ENCODE results near the gene BHLHA9.

BHLHA9 gene

GRCh38 chr17:1270210-1271029, at the start of gene BHLHA9:
BHLHA9 (plus strand) TSS chr17:1270444; CDS start chr17:1270564, 120 bp downstream.
- Histone ChIP-seq H3K4me3 (ENCODE audit: low read depth, low read length) (no peak within 1 kb of the TSS), H2AFZ (no peak within 1 kb of the TSS), H3K27ac (no peak within 1 kb of the TSS), H3K27me3 (ENCODE audit: control insufficient read depth, insufficient read depth, low read length) (no peaks in the 10 kb centered on the region), H3K4me1 (no peaks in the 10 kb centered on the region), H3K79me2 (no peaks in the 10 kb centered on the region), H3K9me3 (ENCODE audit: control insufficient read depth, low read length) (no peaks in the 10 kb centered on the region), H3K4me2 (ENCODE audit: low read length) (no peak within 1 kb of the TSS), H3K9ac (no peak within 1 kb of the TSS), H3K36me3 (ENCODE audit: control insufficient read depth, insufficient read depth, low read length) (no peaks in the 10 kb centered on the region)
- no peak for TF ChIP-seq CTCF (IDR thresholded peaks at IDR 0.05)

DNA sequence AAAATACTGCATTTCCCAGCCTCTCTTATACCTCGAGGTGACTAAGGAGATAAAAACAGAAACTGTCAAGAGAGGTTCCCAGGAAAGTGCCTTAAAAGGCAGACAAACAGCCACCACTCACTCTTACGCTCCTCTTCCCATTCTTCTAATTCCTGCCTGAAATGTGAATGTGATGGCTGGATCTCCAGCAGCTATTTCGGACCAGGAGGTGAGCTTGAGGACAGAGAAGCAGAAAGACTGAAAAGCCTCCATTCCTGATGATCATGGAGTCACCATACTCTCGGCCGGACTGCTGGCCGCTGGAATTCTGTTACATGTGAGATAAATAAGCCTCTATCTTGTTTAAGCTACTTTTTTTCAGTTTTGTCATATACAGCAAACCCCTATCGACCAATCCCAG, 49.0 kb upstream of the BHLHA9 start:
- no peak for TF ChIP-seq CTCF (IDR thresholded peaks at IDR 0.05)
- no peak overlapping the region for H3K27ac ChIP-seq
- H3K4me2 ChIP-seq (ENCODE audit: low read length), result no peak overlapping the region
- H3K4me3 ChIP-seq (ENCODE audit: low read depth, low read length), result no peak overlapping the region
- no peak overlapping the region for H2AFZ ChIP-seq
- H3K27me3 ChIP-seq (ENCODE audit: control insufficient read depth, insufficient read depth, low read length), result no peaks in the 10 kb centered on the region
- H3K9ac ChIP-seq, result no peak overlapping the region
- no peaks in the 10 kb centered on the region for H3K79me2 ChIP-seq
- no peaks in the 10 kb centered on the region for H3K4me1 ChIP-seq
- H3K36me3 ChIP-seq (ENCODE audit: control insufficient read depth, insufficient read depth, low read length), result no peaks in the 10 kb centered on the region
- H3K9me3 ChIP-seq (ENCODE audit: control insufficient read depth, low read length), result no peaks in the 10 kb centered on the region

GRCh38 chr17:1222321-1222720, 47.9 kb upstream of the BHLHA9 start:
- no peak overlapping the region for H3K4me2 ChIP-seq (ENCODE audit: low read length)
- H3K9me3 ChIP-seq (ENCODE audit: control insufficient read depth, low read length), result no peaks in the 10 kb centered on the region
- no peaks in the 10 kb centered on the region for H3K79me2 ChIP-seq
- H3K27me3 ChIP-seq (ENCODE audit: control insufficient read depth, insufficient read depth, low read length), result no peaks in the 10 kb centered on the region
- no peak overlapping the region for H3K4me3 ChIP-seq (ENCODE audit: low read depth, low read length)
- peaks cover under 1% of the 10 kb centered on the region for H3K4me1 ChIP-seq
- no peak overlapping the region for H3K9ac ChIP-seq
- TF ChIP-seq CTCF (IDR thresholded peaks at IDR 0.05), result no peak
- H3K36me3 ChIP-seq (ENCODE audit: control insufficient read depth, insufficient read depth, low read length), result no peaks in the 10 kb centered on the region
- no peak overlapping the region for H3K27ac ChIP-seq
- no peak overlapping the region for H2AFZ ChIP-seq

DNA sequence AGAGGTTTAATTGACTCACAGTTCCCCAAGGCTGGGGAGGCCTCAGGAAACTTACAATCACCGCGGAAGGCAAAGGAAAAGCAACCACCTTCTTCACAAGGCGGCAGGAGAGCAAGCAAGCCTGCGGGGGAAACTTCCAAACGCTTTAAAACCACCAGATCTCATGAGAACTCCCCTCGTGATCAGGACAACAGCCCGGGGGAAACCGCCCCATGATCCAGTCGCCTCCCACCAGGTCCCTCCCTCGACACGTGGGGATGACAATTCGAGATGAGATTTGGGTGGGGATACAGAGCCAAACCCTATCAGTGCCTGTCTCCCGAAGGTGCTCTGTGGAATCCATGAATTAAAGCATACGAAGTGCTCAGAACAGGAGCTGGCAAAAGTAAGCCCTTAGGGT, 46.6 kb upstream of the BHLHA9 start:
- Histone ChIP-seq H3K27ac (no peak overlapping the region), H3K27me3 (ENCODE audit: control insufficient read depth, insufficient read depth, low read length) (no peaks in the 10 kb centered on the region), H3K4me1 (peaks cover 6% of the 10 kb centered on the region), H2AFZ (no peak overlapping the region), H3K9me3 (ENCODE audit: control insufficient read depth, low read length) (no peaks in the 10 kb centered on the region), H3K4me2 (ENCODE audit: low read length) (no peak overlapping the region), H3K9ac (no peak overlapping the region), H3K4me3 (ENCODE audit: low read depth, low read length) (no peak overlapping the region), H3K79me2 (no peaks in the 10 kb centered on the region), H3K36me3 (ENCODE audit: control insufficient read depth, insufficient read depth, low read length) (no peaks in the 10 kb centered on the region)
- TF ChIP-seq CTCF (IDR thresholded peaks at IDR 0.05), result no peak

- no peak overlapping the region for H3K9ac ChIP-seq
- H3K27ac ChIP-seq, result no peak overlapping the region
- no peak overlapping the region for H2AFZ ChIP-seq
- no peaks in the 10 kb centered on the region for H3K9me3 ChIP-seq (ENCODE audit: control insufficient read depth, low read length)
- no peak overlapping the region for H3K4me2 ChIP-seq (ENCODE audit: low read length)
- no peak overlapping the region for H3K4me3 ChIP-seq (ENCODE audit: low read depth, low read length)
- no peaks in the 10 kb centered on the region for H3K27me3 ChIP-seq (ENCODE audit: control insufficient read depth, insufficient read depth, low read length)
- no peak for TF ChIP-seq CTCF (IDR thresholded peaks at IDR 0.05)
- peaks cover 6% of the 10 kb centered on the region for H3K4me1 ChIP-seq
- no peaks in the 10 kb centered on the region for H3K79me2 ChIP-seq
- H3K36me3 ChIP-seq (ENCODE audit: control insufficient read depth, insufficient read depth, low read length), result no peaks in the 10 kb centered on the region
Observed at GRCh38 chr17:1224330-1224729, 45.9 kb upstream of the BHLHA9 start.
